Ovary (tissue), 3 donors: ENCODE results near the gene DYNC1I1.

Source experiments
- CTCF ChIP-seq, 3 donors: fragments of 450-650 bp in 2 of 3; fragments of 200-600 bp in 1 of 3; IDR thresholded peaks; one replicate each; pipeline versions ENCODE4 v1.5.1 to v1.8.0; 2016 to 2022; ENCODE audit warnings: antibody characterized with exemption in 3 of 3, mild to moderate bottlenecking in 1 of 3
- EP300 ChIP-seq: sonication (generic); formaldehyde crosslinking; IDR thresholded peaks from one replicate; pipeline ENCODE4 v1.6.1; 2017; ENCODE audit warnings: antibody characterized with exemption
- POLR2A ChIP-seq: fragments of 450-650 bp; IDR thresholded peaks from one replicate; pipeline ENCODE4 v1.6.1; 2017; ENCODE audit warnings: antibody characterized with exemption, mild to moderate bottlenecking, moderate library complexity
- donor health status: DM: no; HTN: no; CAD: no.

GRCh38 chr7:95955748-95956147 lies 183.4 kb downstream of the DYNC1I1 start:
- TF ChIP-seq CTCF (IDR thresholded peaks at IDR 0.05): no peak
- TF ChIP-seq POLR2A: no peak
- TF ChIP-seq EP300: no peak
